Caki2 (cell line): ENCODE data around the gene TRIM54. TPM values are rescaled to one million over a fixed set of nuclear protein-coding genes. Genes with fewer than 3 reads are reported as not detected.

Source experiments
- DNase-seq: peaks from one replicate; pipeline ENCODE4 v3.0.0-alpha.2; 2015; ENCODE audit warnings: low read depth
- in situ Hi-C: cut with HindIII; loops from 2 replicates; pipeline ENCODE4 v1.10.0; 2016; ENCODE audit warnings: low sequenced_read_pairs, low pct_unique_long_range_greater_than_20kb, mixed read lengths
- total RNA-seq: library from RNA; depleted of rRNA; stranded (reverse); fragments of >200 nt; shearing (Covaris generic); gene quantifications from 2 replicates; pipeline ENCODE4 v1.2.3, GENCODE V29; 2014; ENCODE audit warnings: low replicate concordance; rRNA removed

The TRIM54 gene, protein sequence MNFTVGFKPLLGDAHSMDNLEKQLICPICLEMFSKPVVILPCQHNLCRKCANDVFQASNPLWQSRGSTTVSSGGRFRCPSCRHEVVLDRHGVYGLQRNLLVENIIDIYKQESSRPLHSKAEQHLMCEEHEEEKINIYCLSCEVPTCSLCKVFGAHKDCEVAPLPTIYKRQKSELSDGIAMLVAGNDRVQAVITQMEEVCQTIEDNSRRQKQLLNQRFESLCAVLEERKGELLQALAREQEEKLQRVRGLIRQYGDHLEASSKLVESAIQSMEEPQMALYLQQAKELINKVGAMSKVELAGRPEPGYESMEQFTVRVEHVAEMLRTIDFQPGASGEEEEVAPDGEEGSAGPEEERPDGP
- not detected in 2 replicates for total RNA-seq

- no peak for DNase-seq
- in situ Hi-C loops: no loop called here
Measured at GRCh38 chr2:27281855-27282559, at the start of gene TRIM54. TRIM54 (plus strand) TSS chr2:27282429; CDS start chr2:27282732, 303 bp downstream.

DNA sequence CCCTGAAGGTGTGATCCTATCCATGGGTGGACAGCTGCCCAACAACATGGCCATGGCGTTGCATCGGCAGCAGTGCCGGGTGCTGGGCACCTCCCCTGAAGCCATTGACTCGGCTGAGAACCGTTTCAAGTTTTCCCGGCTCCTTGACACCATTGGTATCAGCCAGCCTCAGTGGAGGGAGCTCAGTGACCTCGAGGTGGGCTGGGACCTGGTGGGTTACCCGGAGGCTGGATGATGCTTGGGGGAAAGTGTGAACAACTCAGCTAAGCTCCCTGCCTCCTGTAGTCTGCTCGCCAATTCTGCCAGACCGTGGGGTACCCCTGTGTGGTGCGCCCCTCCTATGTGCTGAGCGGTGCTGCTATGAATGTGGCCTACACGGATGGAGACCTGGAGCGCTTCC lies 48.9 kb upstream of the TRIM54 start:
- DNase-seq: no peak
- in situ Hi-C loops: no loop called here

GRCh38 chr2:27236136-27236535 lies 46.1 kb upstream of the TRIM54 start:
- DNase-seq: no peak
- in situ Hi-C loops: no loop called here

DNA sequence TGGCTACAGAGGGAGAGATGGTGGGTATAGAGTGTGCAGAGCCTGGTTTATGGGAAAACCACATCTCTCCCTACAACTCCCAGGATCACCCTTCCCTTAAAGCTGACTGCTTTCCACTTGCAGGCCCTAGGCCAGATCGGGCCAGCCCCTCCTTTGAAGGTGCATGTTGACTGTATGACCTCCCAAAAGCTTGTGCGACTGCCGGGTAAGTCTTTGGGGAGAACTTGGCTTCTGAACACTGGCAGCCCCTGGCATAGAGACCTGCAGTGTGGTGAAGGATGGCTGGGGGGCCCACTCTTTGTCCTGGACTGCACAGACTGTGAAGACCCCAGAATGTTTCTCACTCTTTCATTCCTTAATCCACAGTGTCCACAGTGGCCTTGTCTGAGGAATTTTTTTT lies 45.6 kb upstream of the TRIM54 start:
- in situ Hi-C loops: no loop called here
- DNase-seq: no peak

- no peak for DNase-seq
- in situ Hi-C loops: no loop called here
Measured at GRCh38 chr2:27237341-27237945, 44.8 kb upstream of the TRIM54 start.

DNA sequence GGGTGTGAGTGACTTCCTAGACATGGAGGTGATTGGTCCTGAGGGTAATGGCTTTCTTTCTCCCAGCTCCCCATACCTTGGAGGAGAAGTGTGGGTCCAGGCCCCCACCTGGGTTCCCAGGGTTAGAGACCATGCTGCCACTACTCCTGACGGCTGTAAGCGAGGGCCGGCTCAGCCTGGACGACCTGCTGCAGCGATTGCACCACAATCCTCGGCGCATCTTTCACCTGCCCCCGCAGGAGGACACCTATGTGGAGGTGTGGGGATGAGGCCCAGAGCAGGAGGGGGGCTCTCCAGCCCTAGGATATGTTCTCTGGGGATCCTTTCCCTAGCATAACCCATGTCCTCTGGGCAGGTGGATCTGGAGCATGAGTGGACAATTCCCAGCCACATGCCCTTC lies 43.3 kb upstream of the TRIM54 start:
- no peak for DNase-seq
- in situ Hi-C loops: no loop called here

GRCh38 chr2:27240406-27240805 lies 41.8 kb upstream of the TRIM54 start:
- in situ Hi-C loops: no loop called here
- no peak for DNase-seq

- in situ Hi-C loops: no loop called here
- DNase-seq: no peak
Measured at GRCh38 chr2:27241761-27242613, 40.2 kb upstream of the TRIM54 start.

DNA sequence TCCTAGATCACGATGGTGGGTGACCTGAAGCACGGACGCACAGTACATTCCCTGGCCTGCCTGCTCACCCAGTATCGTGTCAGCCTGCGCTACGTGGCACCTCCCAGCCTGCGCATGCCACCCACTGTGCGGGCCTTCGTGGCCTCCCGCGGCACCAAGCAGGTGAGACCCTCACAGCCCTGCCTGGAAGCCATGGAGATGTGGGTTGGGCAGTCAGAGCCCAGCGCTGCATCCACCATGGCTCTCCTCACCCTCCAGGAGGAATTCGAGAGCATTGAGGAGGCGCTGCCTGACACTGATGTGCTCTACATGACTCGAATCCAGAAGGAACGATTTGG lies 39.6 kb upstream of the TRIM54 start:
- in situ Hi-C loops: no loop called here

DNA sequence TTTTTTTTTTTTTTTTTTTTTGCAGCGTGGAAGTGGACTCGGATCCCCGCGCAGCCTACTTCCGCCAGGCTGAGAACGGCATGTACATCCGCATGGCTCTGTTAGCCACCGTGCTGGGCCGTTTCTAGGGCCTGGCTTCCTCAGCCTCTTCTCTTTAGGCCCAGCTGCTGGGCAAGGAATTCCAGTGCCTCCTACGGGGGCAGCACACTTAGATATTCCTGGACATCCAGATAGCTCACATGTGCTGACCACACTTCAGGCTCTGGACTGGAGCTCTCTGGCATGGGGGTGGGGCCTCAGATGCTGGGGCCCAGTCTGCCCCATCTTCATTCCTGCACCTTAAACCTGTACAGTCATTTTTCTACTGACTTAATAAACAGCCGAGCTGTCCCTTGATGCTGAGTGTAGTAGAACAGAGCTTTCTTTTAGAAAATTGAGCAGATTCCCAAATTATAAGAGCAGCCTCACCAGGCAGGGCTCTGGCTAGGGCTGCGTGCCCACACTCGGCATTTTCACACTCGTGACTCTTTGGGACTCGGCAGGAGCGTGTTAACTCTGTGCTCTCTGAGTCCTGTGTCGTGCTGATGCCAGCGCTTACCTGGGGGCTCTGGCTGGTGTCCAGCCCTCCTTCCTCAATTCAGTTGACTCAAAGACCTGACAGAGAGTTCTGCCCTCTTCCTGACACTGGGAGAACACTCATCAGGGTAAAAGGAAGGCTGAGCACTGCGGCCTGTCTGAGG lies 38.7 kb upstream of the TRIM54 start:
- DNase-seq: no peak
- in situ Hi-C loops: no loop called here

More for the DNA sequence above, 39.6 kb upstream of the TRIM54 start:
- DNase-seq: no peak

GRCh38 chr2:27245116-27245515 lies 37.1 kb upstream of the TRIM54 start:
- no peak for DNase-seq
- in situ Hi-C loops: no loop called here

- DNase-seq: no peak
- in situ Hi-C loops: no loop called here
Measured at GRCh38 chr2:27245626-27246025, 36.6 kb upstream of the TRIM54 start.

GRCh38 chr2:27247893-27248292 lies 34.3 kb upstream of the TRIM54 start:
- in situ Hi-C loops: no loop called here
- no peak for DNase-seq

GRCh38 chr2:27249159-27249890 lies 32.9 kb upstream of the TRIM54 start:
- no peak for DNase-seq
- in situ Hi-C loops: no loop called here

GRCh38 chr2:27249891-27250651 lies 32.2 kb upstream of the TRIM54 start:
- in situ Hi-C loops: loop anchor here (25.0 kb wide), 1 partner anchor 163 kb away; the partner anchor contains the start of genes EMILIN1 and KHK
- DNase-seq: no peak

- in situ Hi-C loops: loop anchor here (25.0 kb wide), 1 partner anchor 164 kb away; the partner anchor contains the start of genes EMILIN1 and KHK
- no peak for DNase-seq
Measured at GRCh38 chr2:27250652-27251379, 31.4 kb upstream of the TRIM54 start.
